ENCODE results near the gene PDE4D.

GRCh38 chr5:59081693-59082092 is 811.8 kb downstream of the PDE4D start:
- TF ChIP-seq, protein P1, sequence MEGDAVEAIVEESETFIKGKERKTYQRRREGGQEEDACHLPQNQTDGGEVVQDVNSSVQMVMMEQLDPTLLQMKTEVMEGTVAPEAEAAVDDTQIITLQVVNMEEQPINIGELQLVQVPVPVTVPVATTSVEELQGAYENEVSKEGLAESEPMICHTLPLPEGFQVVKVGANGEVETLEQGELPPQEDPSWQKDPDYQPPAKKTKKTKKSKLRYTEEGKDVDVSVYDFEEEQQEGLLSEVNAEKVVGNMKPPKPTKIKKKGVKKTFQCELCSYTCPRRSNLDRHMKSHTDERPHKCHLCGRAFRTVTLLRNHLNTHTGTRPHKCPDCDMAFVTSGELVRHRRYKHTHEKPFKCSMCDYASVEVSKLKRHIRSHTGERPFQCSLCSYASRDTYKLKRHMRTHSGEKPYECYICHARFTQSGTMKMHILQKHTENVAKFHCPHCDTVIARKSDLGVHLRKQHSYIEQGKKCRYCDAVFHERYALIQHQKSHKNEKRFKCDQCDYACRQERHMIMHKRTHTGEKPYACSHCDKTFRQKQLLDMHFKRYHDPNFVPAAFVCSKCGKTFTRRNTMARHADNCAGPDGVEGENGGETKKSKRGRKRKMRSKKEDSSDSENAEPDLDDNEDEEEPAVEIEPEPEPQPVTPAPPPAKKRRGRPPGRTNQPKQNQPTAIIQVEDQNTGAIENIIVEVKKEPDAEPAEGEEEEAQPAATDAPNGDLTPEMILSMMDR (IDR thresholded peaks at IDR 0.05; ENCODE audit: insufficient read depth, low read depth, low read length) = no peak
- no peak for TF ChIP-seq EZH2 (IDR thresholded peaks at IDR 0.05; ENCODE audit: insufficient read depth, low read length)

All from astrocyte (in vitro differentiated cells and primary cell).